MM.1S (cell line): ENCODE measurements around the gene DYNC2H1.

Experiments used
- DNase-seq: peaks from one replicate; pipeline ENCODE4 v3.0.0-alpha.2; 2015
- H2AFZ ChIP-seq: fragments of 300-600 bp; sonication (generic); 2 replicates; pipeline ENCODE4 v1.6.0; 2016; ENCODE audit warnings: antibody characterized with exemption, low read length
- H3F3A ChIP-seq: fragments of 300-600 bp; sonication (generic); 2 replicates; pipeline ENCODE4 v1.6.1; 2016; ENCODE audit warnings: mild to moderate bottlenecking, antibody characterized with exemption, low read length, moderate library complexity, mixed read lengths; ENCODE audit not compliant: insufficient read depth
- H3K27ac ChIP-seq: fragments of 300-600 bp; sonication (generic); 2 replicates; pipeline ENCODE4 v1.5.1; 2016; ENCODE audit warnings: mild to moderate bottlenecking, low read length
- H3K27me3 ChIP-seq: fragments of 300-600 bp; sonication (generic); replicated peaks from 2 replicates; pipeline ENCODE4 v1.6.0; 2016; ENCODE audit warnings: low read length; ENCODE audit not compliant: insufficient read depth
- H3K36me3 ChIP-seq: fragments of 300-600 bp; sonication (generic); replicated peaks from 2 replicates; pipeline ENCODE4 v1.6.1; 2016; ENCODE audit warnings: mild to moderate bottlenecking, low read length, mixed read lengths; ENCODE audit not compliant: insufficient read depth
- H3K4me1 ChIP-seq: fragments of 300-600 bp; sonication (generic); 2 replicates; pipeline ENCODE4 v1.6.1; 2016; ENCODE audit warnings: low read length, mixed read lengths
- H3K4me2 ChIP-seq: fragments of 300-600 bp; sonication (generic); 2 replicates; pipeline ENCODE4 v1.6.0; 2016; ENCODE audit warnings: low read depth, low read length
- H3K4me3 ChIP-seq: fragments of 300-600 bp; sonication (generic); 2 replicates; pipeline ENCODE4 v1.5.1; 2016; ENCODE audit warnings: low read length, mixed read lengths
- H3K79me2 ChIP-seq: fragments of 300-600 bp; sonication (generic); 2 replicates; pipeline ENCODE4 v1.6.1; 2016; ENCODE audit warnings: mixed run types, low read length, mixed read lengths
- H3K9ac ChIP-seq: fragments of 300-600 bp; sonication (generic); 2 replicates; pipeline ENCODE4 v1.6.1; 2016; ENCODE audit warnings: low read length, mixed read lengths
- H3K9me2 ChIP-seq: fragments of 300-600 bp; sonication (generic); replicated peaks from 2 replicates; pipeline ENCODE4 v1.6.1; 2016; ENCODE audit warnings: mild to moderate bottlenecking, low read length, mixed read lengths; ENCODE audit not compliant: insufficient read depth
- H3K9me3 ChIP-seq: fragments of 300-600 bp; sonication (generic); replicated peaks from 2 replicates; pipeline ENCODE4 v1.6.1; 2016; ENCODE audit warnings: mild to moderate bottlenecking, low read length, mixed read lengths; ENCODE audit not compliant: insufficient read depth
- H4K20me1 ChIP-seq: fragments of 300-600 bp; sonication (generic); 2 replicates; pipeline ENCODE4 v1.6.1; 2016; ENCODE audit warnings: mild to moderate bottlenecking, low read length, moderate library complexity, mixed read lengths; ENCODE audit not compliant: insufficient read depth
- EZH2 ChIP-seq: fragments of 300-600 bp; sonication (generic); optimal IDR thresholded peaks from 2 replicates; pipeline ENCODE3; 2017; ENCODE audit warnings: low read depth, mild to moderate bottlenecking, antibody characterized with exemption, low read length, mixed read lengths
- EZH2phosphoT487 ChIP-seq: fragments of 300-600 bp; sonication (generic); IDR thresholded peaks from 2 replicates; pipeline ENCODE4 v1.6.1; 2018; ENCODE audit warnings: antibody characterized with exemption, low read length
- TF ChIP-seq, protein P1 (sequence below): fragments of 300-600 bp; sonication (generic); IDR thresholded peaks from 2 replicates; pipeline ENCODE4 v1.5.1; 2016; ENCODE audit warnings: antibody characterized with exemption, low read length, mixed read lengths

Gene DYNC2H1

DNA sequence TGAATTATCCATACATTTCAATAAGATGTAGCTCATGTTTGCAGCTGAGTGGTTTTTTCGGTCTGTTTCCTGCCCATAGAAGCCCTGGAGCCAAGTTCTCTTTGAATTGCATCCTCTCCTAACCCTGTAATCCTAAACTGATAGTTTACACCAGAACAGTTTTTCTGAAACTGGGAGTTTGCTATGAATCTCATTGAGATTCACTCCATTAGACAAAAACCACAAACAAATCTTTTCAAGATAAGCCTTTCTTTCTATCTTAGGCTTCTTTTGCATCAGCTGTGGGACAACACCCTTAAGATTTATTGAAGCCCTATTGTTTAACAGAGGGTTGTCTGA is 324.8 kb downstream of the DYNC2H1 start:
- Histone ChIP-seq H3K4me2 (no peak overlapping the region), H3K9ac (no peak overlapping the region), H4K20me1 (no peaks in the 10 kb centered on the region), H3K27ac (no peak overlapping the region), H3K9me3 (no peaks in the 10 kb centered on the region), H3K9me2 (no peaks in the 10 kb centered on the region), H3K4me1 (no peaks in the 10 kb centered on the region), H3K79me2 (no peaks in the 10 kb centered on the region), H3K27me3 (no peaks in the 10 kb centered on the region), H2AFZ (no peak overlapping the region), H3F3A (no peaks in the 10 kb centered on the region), H3K36me3 (no peaks in the 10 kb centered on the region), H3K4me3 (no peak overlapping the region)
- TF ChIP-seq EZH2phosphoT487 = no peak
- TF ChIP-seq EZH2 = no peak
- TF ChIP-seq, protein P1, sequence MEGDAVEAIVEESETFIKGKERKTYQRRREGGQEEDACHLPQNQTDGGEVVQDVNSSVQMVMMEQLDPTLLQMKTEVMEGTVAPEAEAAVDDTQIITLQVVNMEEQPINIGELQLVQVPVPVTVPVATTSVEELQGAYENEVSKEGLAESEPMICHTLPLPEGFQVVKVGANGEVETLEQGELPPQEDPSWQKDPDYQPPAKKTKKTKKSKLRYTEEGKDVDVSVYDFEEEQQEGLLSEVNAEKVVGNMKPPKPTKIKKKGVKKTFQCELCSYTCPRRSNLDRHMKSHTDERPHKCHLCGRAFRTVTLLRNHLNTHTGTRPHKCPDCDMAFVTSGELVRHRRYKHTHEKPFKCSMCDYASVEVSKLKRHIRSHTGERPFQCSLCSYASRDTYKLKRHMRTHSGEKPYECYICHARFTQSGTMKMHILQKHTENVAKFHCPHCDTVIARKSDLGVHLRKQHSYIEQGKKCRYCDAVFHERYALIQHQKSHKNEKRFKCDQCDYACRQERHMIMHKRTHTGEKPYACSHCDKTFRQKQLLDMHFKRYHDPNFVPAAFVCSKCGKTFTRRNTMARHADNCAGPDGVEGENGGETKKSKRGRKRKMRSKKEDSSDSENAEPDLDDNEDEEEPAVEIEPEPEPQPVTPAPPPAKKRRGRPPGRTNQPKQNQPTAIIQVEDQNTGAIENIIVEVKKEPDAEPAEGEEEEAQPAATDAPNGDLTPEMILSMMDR = no peak
- DNase-seq = no peak

DNA sequence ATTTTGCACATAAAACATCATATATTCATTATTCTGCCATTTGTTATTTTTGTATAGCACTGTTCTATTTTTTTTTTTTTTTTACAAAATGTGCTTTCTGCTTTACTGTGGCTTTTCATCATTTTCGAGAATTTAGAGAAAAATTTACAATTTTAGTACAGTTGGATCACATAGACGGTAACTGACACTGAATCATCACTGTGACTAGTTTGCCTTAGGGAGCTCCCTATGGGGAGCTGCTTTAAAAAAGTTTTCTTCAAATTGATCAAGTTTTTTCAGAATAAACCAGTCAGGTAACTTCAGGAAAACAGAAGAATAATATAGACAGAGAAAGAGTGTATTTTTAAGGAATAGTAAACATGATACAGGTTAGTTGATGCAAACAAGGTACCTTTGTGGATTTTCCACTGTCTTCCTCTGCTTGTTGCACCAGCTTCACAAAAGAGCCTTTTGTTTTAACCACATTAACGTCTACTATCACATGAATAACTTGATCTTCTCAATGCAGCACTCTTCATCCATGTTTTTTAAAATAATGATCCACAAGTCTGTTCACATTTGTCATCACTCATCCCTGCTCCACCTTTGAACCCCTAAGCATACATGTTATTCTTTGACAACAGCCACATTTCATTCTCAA is 327.0 kb downstream of the DYNC2H1 start:
- no peaks in the 10 kb centered on the region for H3K79me2 ChIP-seq
- H3K27me3 ChIP-seq = no peaks in the 10 kb centered on the region
- H3K4me2 ChIP-seq = no peak overlapping the region
- H3K4me1 ChIP-seq = no peaks in the 10 kb centered on the region
- no peak overlapping the region for H3K27ac ChIP-seq
- H3K36me3 ChIP-seq = no peaks in the 10 kb centered on the region
- H3K9ac ChIP-seq = no peak overlapping the region
- no peak overlapping the region for H2AFZ ChIP-seq
- H4K20me1 ChIP-seq = no peaks in the 10 kb centered on the region
- no peaks in the 10 kb centered on the region for H3K9me2 ChIP-seq
- DNase-seq = no peak
- H3K4me3 ChIP-seq = no peak overlapping the region
- H3K9me3 ChIP-seq = no peaks in the 10 kb centered on the region
- TF ChIP-seq, protein P1 = no peak
- no peak for TF ChIP-seq EZH2phosphoT487
- no peaks in the 10 kb centered on the region for H3F3A ChIP-seq

DNA sequence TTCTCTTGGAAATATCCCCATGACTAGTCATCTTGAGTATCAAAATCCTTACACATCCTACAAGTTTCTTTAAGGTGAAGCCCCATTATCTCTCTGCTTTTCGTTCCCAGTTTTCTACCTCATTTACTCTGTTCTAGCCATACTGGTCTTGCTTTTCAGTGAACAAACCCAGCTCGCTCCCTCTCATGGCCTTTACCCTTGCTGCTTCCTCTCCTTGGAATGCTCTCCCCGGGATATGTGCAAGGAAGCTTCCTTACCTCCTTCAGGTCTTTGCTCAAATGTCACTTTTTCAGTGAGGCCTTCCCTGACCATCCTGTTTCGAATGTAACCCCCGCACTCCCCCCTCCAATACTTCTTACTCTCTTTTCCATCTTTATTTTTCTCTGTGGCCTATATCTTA is 331.8 kb downstream of the DYNC2H1 start:
- no peaks in the 10 kb centered on the region for H3K4me1 ChIP-seq
- H3K27me3 ChIP-seq = no peaks in the 10 kb centered on the region
- H3K4me2 ChIP-seq = no peak overlapping the region
- H4K20me1 ChIP-seq = no peaks in the 10 kb centered on the region
- no peaks in the 10 kb centered on the region for H3K9me3 ChIP-seq
- H3K27ac ChIP-seq = no peak overlapping the region
- TF ChIP-seq EZH2 = no peak
- TF ChIP-seq, protein P1 = no peak
- no peak for TF ChIP-seq EZH2phosphoT487
- H3K9me2 ChIP-seq = no peaks in the 10 kb centered on the region
- no peaks in the 10 kb centered on the region for H3K36me3 ChIP-seq
- no peak for DNase-seq
- no peak overlapping the region for H3K4me3 ChIP-seq
- H2AFZ ChIP-seq = no peak overlapping the region
- H3K79me2 ChIP-seq = no peaks in the 10 kb centered on the region
- H3K9ac ChIP-seq = no peak overlapping the region
- no peaks in the 10 kb centered on the region for H3F3A ChIP-seq
